Activated T-cell treated with anti-CD3 and anti-CD28 coated beads, Interleukin-2, amount 50 U/mL, for 48 hours (primary cell): Measurements from ENCODE around the gene MICALL2.

ENCODE experiments used
- DNase-seq, 2 experiments: peaks; one replicate each; pipeline ENCODE4 v3.0.0-alpha.2; 2020

MICALL2 gene

DNA sequence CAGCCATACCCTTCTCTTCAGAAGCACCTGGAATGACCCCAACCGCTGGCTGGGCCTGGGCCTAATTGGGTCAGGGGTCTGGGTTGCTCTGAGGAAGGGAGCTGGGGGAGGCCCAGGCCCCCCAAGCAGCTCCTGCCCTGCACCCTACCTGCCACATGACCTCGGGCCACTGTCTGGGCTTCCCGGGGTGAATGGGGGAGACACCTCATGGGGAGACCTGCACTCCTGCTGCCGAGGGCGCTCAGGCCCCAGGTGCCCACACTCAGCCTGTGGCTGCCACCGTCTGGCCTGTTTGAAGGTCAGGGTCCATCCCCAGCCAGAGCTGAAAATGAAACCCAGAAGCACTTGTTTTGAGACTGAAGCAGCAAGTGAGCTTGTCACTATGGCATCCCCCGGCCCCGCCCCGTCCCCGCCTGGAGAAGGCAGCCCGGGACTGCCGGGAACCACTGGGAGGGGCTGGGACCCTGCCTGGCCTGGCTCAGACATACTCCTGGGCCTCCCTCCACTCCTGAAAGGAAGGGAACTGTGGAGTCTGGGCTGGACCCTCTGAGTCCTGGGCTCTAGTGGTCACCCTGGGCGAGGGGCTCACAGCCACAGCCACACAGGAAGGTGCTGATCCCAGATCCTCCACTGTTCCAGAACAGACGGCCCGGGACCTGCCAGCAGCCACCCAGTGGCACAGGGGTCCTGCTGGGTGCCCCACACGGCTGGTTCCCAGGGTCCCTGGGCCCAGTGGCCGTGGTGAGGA, 7.4 kb upstream of the MICALL2 start:
- no peak for DNase-seq

- no peak for DNase-seq
These were observed 5.4 kb upstream of the MICALL2 start for GRCh38 chr7:1464694-1465093.

- DNase-seq, result no peak
These were observed 4.5 kb upstream of the MICALL2 start for GRCh38 chr7:1463676-1464223.

DNA sequence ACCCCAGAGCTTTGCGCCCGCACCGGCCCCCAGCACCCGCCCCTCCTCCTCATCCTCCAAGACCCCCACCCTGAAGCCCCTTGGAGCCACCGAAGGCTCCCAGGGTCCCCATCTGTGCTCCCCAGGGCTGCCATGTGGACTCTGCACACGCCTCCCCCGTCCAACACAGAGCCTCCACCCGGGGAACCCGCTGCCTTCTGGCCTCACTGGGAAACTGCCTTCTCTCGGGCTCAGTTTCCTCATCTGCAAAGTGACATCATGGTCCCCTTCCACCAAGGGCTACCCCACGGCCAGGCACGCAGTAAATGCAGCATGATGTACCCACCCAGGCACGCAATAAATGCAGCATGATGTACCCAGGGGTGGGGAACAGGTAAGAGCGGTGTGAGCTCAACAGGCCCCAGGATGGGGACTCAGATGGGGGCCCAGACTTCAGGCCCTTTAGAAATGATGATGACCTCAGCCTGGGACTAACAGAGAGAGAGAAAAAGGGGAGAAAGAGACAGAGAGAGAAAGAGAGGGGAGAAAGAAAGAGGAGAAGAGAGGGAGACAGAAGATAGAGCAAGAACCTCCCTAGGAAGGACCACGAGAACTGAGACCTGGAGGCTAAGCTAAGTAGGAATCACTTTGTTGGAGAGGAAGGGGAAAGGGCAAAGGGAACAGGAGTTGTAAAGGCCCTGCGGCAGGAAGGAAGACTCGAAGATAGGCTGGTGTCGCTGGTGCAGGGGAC, 2.5 kb upstream of the MICALL2 start:
- no peak for DNase-seq

DNA sequence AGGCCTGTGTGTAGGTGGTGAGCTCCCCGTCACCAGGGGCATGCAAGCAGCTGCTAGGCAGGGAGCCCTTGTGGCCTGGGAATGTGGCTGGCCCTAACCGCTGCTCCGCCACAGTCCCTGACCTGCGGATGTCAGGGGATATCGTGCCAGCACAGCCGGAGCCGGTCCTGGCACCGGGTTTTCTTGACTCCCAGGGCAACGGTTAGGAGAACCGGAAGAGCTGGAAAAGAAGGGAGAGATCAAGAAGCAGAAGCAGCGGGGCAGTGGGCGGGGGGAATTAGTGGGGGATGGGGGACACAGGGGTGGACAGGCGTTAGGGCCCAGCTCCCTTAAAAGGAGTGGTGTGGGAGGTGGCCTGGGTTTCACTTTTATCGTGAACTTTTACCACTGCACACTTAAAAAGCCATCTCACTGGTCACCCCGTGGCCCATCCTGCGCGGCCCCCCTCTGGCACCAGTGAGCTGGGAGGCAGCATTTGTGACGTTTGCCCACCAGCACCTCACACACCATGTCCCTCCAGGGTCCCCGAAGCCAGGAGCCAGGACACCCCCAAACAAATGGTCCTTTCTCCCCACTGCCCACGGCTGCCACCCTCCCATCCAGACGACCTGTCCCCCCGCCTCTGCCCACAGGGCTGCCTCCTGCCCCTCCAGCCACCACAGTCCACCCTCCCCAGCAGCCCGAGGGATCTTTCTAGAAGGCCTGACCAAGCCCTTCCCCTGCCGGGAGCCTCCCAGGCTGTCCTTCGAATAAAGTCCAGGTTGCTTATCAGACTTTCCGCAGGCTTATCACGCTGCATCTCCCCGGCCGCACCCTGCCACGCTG, 1.8 kb upstream of the MICALL2 start:
- DNase-seq, result no peak

GRCh38 chr7:1459920-1460820, 900 bp upstream of the MICALL2 start:
- no peak for DNase-seq

- peak; percentile 98 to 99 for DNase-seq
These were observed 232 bp upstream of the MICALL2 start for GRCh38 chr7:1459512-1459892.

DNA sequence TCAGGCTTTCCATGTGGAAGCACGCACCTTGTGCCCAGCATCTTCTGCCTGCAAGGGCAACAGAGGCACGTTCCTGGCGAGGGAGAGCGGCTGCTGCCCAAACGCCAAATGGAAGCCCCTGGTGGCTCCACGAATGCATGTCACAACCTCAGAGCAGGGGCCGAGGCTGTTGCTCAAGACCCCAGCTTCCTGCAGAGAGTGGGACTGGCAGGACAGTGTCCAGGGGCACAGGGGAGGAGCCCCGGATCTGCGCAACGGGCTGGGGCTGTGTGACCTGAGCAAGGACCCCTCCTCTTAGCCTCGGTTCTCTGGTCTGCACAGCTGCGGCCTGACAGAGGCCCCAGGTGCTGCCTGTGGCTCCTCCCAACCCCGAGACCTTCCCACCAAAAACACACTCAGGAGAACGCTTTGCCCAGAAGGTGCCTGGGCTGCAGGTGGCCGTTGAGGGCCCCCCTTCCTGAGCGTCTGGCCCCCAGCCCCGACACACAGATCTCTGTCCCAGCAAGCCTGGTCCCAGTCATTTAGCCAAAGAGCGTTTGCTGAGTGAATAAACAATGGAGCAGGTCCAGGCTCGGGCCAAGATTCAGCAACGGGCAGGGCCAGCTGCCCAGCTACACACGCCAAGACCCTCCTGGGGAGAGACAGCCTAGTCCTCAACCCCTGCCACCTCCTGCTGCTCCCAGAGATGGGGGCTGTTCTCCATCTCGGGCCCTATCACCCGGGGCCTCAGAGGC, 1.2 kb downstream of the MICALL2 start:
- no peak for DNase-seq

GRCh38 chr7:1457059-1457948, 2.0 kb downstream of the MICALL2 start:
- DNase-seq, result no peak

DNA sequence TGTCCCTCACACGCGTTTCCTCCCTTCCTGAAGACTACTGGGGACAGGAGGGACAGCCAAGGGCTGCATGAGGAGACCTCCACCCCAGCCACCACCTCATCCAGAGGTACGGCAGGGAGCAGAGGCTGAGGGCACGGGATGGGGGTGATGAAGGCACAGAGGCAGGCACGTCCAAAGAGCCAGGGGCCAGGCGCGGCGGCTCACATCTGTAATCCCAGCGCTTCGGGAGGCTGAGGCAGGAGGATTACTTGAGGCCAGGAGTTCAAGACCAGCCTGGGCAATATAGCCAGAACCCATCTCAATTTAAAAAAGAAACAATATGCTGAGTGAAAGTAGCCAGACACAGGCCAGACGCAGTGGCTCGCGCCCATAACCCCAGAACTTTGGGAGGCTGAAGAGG, 3.3 kb downstream of the MICALL2 start:
- DNase-seq, result no peak

- no peak for DNase-seq
These were observed 3.9 kb downstream of the MICALL2 start for GRCh38 chr7:1455241-1455939.

GRCh38 chr7:1454542-1454941, 4.7 kb downstream of the MICALL2 start:
- no peak for DNase-seq

GRCh38 chr7:1452205-1452604, 7.1 kb downstream of the MICALL2 start:
- no peak for DNase-seq

- DNase-seq, result no peak
These were observed 8.3 kb downstream of the MICALL2 start for GRCh38 chr7:1450987-1451386.

- no peak for DNase-seq
These were observed 8.8 kb downstream of the MICALL2 start for GRCh38 chr7:1450431-1450830.

DNA sequence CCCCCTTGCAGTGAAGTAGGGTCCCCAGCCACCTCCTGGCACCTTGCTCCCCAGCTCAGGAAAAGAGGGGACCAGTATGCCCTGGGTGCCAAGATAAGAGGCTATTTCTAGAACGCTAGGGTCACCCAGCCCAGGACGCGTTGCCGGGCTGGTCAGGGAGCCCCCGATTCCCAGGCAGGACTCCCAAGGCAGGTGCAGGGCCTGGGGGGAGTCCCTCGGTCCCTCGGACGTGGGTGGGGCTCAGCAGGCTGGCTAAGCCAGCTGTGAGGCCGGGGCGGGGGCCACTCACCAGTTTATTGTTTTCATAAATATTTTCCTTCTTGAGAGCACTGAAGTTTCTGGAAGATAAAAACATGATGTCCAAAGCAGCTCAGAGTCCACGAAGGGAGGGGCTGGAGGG, 9.3 kb downstream of the MICALL2 start:
- no peak for DNase-seq

- DNase-seq, result no peak
These were observed 9.8 kb downstream of the MICALL2 start for GRCh38 chr7:1449501-1449900.

DNA sequence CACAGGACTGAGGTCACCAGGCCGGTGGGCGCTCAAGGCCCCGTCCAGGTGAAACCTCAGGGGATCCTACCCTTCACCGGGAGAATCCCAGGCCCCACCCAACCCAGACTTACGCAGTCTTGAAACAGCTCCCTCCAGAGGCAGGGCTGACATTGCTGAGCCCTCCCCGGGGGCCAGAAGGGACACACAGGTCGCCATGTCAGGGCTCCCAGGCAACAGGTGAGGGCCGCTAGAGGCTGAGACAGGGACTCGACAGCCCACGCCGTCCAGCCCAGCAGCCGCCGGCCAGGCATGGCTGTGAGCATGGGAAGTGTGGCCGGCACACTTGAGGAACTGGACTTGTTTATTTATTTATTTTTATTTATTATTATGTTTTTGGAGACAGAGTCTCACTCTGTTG, 10.3 kb downstream of the MICALL2 start:
- DNase-seq, result no peak

GRCh38 chr7:1447551-1448244, 11.6 kb downstream of the MICALL2 start:
- DNase-seq, result no peak
